ENCODE results near the gene PEDS1. TPM values are rescaled to one million over a fixed set of nuclear protein-coding genes. Genes with fewer than 3 reads are reported as not detected.

The PEDS1 gene
- total and polyA plus RNA-seq, 2 of the 13 experiments (the other 11 are each of a cell fraction or from before 2014, with no cell fraction given): 30.5 to 93.9 TPM

GRCh38 chr20:50165684-50166554 lies 12.4 kb upstream of the PEDS1 start (continued):
- TF ChIP-seq, protein P1, sequence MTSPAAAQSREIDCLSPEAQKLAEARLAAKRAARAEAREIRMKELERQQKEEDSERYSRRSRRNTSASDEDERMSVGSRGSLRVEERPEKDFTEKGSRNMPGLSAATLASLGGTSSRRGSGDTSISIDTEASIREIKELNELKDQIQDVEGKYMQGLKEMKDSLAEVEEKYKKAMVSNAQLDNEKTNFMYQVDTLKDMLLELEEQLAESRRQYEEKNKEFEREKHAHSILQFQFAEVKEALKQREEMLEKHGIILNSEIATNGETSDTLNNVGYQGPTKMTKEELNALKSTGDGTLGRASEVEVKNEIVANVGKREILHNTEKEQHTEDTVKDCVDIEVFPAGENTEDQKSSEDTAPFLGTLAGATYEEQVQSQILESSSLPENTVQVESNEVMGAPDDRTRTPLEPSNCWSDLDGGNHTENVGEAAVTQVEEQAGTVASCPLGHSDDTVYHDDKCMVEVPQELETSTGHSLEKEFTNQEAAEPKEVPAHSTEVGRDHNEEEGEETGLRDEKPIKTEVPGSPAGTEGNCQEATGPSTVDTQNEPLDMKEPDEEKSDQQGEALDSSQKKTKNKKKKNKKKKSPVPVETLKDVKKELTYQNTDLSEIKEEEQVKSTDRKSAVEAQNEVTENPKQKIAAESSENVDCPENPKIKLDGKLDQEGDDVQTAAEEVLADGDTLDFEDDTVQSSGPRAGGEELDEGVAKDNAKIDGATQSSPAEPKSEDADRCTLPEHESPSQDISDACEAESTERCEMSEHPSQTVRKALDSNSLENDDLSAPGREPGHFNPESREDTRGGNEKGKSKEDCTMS (CRISPR knock-in tag; conservative IDR thresholded peaks at IDR 0.05): peak; percentile 46; the same call in 1 of the 2 replicates
- TF ChIP-seq ZNF570 (CRISPR knock-in tag; IDR thresholded peaks at IDR 0.05; ENCODE audit: borderline replicate concordance): no peak
- TF ChIP-seq LBX2 (CRISPR knock-in tag; IDR thresholded peaks at IDR 0.05; ENCODE audit: borderline replicate concordance): no peak
- TF ChIP-seq SNAPC4 (CRISPR knock-in tag; IDR thresholded peaks at IDR 0.05): peak; percentile 83
- peak; percentile 79 for TF ChIP-seq ZNF543 (CRISPR knock-in tag; IDR thresholded peaks at IDR 0.05)
- no peak for TF ChIP-seq THYN1 (CRISPR knock-in tag; IDR thresholded peaks at IDR 0.05; ENCODE audit: borderline replicate concordance, low read depth)
- TF ChIP-seq, protein P2, sequence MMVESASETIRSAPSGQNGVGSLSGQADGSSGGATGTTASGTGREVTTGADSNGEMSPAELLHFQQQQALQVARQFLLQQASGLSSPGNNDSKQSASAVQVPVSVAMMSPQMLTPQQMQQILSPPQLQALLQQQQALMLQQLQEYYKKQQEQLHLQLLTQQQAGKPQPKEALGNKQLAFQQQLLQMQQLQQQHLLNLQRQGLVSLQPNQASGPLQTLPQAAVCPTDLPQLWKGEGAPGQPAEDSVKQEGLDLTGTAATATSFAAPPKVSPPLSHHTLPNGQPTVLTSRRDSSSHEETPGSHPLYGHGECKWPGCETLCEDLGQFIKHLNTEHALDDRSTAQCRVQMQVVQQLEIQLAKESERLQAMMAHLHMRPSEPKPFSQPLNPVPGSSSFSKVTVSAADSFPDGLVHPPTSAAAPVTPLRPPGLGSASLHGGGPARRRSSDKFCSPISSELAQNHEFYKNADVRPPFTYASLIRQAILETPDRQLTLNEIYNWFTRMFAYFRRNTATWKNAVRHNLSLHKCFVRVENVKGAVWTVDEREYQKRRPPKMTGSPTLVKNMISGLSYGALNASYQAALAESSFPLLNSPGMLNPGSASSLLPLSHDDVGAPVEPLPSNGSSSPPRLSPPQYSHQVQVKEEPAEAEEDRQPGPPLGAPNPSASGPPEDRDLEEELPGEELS (CRISPR knock-in tag; IDR thresholded peaks at IDR 0.05): peak; percentile 96
- peak; percentile 83; the same call in 1 of the 2 replicates for TF ChIP-seq ZNF775 (CRISPR knock-in tag; IDR thresholded peaks at IDR 0.05; ENCODE audit: borderline replicate concordance)
- peak; percentile 94 for TF ChIP-seq ZFP36L1 (CRISPR knock-in tag; IDR thresholded peaks at IDR 0.05)
- no peak for TF ChIP-seq ZSCAN20 (CRISPR knock-in tag; IDR thresholded peaks at IDR 0.05; ENCODE audit: borderline replicate concordance)
- TF ChIP-seq, protein P3, sequence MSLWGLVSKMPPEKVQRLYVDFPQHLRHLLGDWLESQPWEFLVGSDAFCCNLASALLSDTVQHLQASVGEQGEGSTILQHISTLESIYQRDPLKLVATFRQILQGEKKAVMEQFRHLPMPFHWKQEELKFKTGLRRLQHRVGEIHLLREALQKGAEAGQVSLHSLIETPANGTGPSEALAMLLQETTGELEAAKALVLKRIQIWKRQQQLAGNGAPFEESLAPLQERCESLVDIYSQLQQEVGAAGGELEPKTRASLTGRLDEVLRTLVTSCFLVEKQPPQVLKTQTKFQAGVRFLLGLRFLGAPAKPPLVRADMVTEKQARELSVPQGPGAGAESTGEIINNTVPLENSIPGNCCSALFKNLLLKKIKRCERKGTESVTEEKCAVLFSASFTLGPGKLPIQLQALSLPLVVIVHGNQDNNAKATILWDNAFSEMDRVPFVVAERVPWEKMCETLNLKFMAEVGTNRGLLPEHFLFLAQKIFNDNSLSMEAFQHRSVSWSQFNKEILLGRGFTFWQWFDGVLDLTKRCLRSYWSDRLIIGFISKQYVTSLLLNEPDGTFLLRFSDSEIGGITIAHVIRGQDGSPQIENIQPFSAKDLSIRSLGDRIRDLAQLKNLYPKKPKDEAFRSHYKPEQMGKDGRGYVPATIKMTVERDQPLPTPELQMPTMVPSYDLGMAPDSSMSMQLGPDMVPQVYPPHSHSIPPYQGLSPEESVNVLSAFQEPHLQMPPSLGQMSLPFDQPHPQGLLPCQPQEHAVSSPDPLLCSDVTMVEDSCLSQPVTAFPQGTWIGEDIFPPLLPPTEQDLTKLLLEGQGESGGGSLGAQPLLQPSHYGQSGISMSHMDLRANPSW (CRISPR knock-in tag; IDR thresholded peaks at IDR 0.05; ENCODE audit: borderline replicate concordance): peak; percentile 65; the same call in 1 of the 2 replicates
- TF ChIP-seq EZH2 (conservative IDR thresholded peaks at IDR 0.05; ENCODE audit: low read depth, low read length): no peak
- TF ChIP-seq NR2C2 (CRISPR knock-in tag; IDR thresholded peaks at IDR 0.05; ENCODE audit: borderline replicate concordance): peak; percentile 77; the same call in 1 of the 2 replicates

Data from HepG2 (cell line).